HG03575 (cell line): Measurements from ENCODE around the gene TMEM81.

Experiments
- ATAC-seq: cut with Tn5 transposase; IDR thresholded peaks from one replicate; pipeline ENCODE4 v1.9.1; 2021; ENCODE audit not compliant: unreplicated experiment, insufficient number of reproducible peaks, low FRiP score; ENCODE audit errors: extremely low read depth

TMEM81 gene

GRCh38 chr1:205077934-205078311 lies 6.3 kb downstream of the TMEM81 start:
- ATAC-seq, result no peak

- ATAC-seq, result no peak
Measured at GRCh38 chr1:205077158-205077933, 6.9 kb downstream of the TMEM81 start.

GRCh38 chr1:205076245-205076761 lies 8.0 kb downstream of the TMEM81 start:
- no peak for ATAC-seq

GRCh38 chr1:205075642-205076155 lies 8.6 kb downstream of the TMEM81 start:
- no peak for ATAC-seq

- ATAC-seq, result no peak
Measured at GRCh38 chr1:205074513-205074912, 9.7 kb downstream of the TMEM81 start.

GRCh38 chr1:205074084-205074483 lies 10.2 kb downstream of the TMEM81 start:
- no peak for ATAC-seq

GRCh38 chr1:205073511-205073910 lies 10.7 kb downstream of the TMEM81 start:
- ATAC-seq, result no peak

GRCh38 chr1:205072881-205073280 lies 11.4 kb downstream of the TMEM81 start:
- ATAC-seq, result no peak

GRCh38 chr1:205072286-205072685 lies 12.0 kb downstream of the TMEM81 start:
- no peak for ATAC-seq

GRCh38 chr1:205071801-205072200 lies 12.5 kb downstream of the TMEM81 start:
- no peak for ATAC-seq

- no peak for ATAC-seq
Measured at GRCh38 chr1:205071028-205071409, 13.2 kb downstream of the TMEM81 start.

- ATAC-seq, result no peak
Measured at GRCh38 chr1:205069371-205070125, 14.7 kb downstream of the TMEM81 start.

GRCh38 chr1:205068457-205069040 lies 15.7 kb downstream of the TMEM81 start:
- no peak for ATAC-seq

- no peak for ATAC-seq
Measured at GRCh38 chr1:205068001-205068400, 16.3 kb downstream of the TMEM81 start.

- no peak for ATAC-seq
Measured at GRCh38 chr1:205067031-205067430, 17.2 kb downstream of the TMEM81 start.

GRCh38 chr1:205066141-205066818 lies 18.0 kb downstream of the TMEM81 start:
- ATAC-seq, result no peak

- no peak for ATAC-seq
Measured at GRCh38 chr1:205065666-205066065, 18.6 kb downstream of the TMEM81 start.

- no peak for ATAC-seq
Measured at GRCh38 chr1:205064741-205065316, 19.4 kb downstream of the TMEM81 start.

- ATAC-seq, result no peak
Measured at GRCh38 chr1:205064301-205064700, 20.0 kb downstream of the TMEM81 start.
